Measurements from ENCODE around the gene ZNF583. TPM values are rescaled to one million over a fixed set of nuclear protein-coding genes. Genes with fewer than 3 reads are reported as not detected.

Gene ZNF583
- total and polyA plus RNA-seq, 2 of the 13 experiments (the other 11 are each of a cell fraction or from before 2014, with no cell fraction given), result 0.65 to 5.3 TPM

- peak; percentile 73 for TF ChIP-seq CTCF (CRISPR knock-in tag; IDR thresholded peaks at IDR 0.05)
- TF ChIP-seq GABPB1 (CRISPR knock-in tag; IDR thresholded peaks at IDR 0.05), result peak; percentile 91
- TF ChIP-seq GATA4 (IDR thresholded peaks at IDR 0.05; ENCODE audit: borderline replicate concordance, low read depth), result no peak
- no peak for TF ChIP-seq E2F2 (CRISPR knock-in tag; IDR thresholded peaks at IDR 0.05; ENCODE audit: borderline replicate concordance)
- TF ChIP-seq ZNF639 (CRISPR knock-in tag; conservative IDR thresholded peaks at IDR 0.05), result no peak
- no peak for TF ChIP-seq ZNF761 (CRISPR knock-in tag; conservative IDR thresholded peaks at IDR 0.05)
- TF ChIP-seq TFE3 (CRISPR knock-in tag; IDR thresholded peaks at IDR 0.05), result no peak
- no peak for TF ChIP-seq PAXIP1 (CRISPR knock-in tag; conservative IDR thresholded peaks at IDR 0.05)
- no peak for TF ChIP-seq ZNF572 (CRISPR knock-in tag; IDR thresholded peaks at IDR 0.05)
- no peak for TF ChIP-seq MED1 (CRISPR knock-in tag; IDR thresholded peaks at IDR 0.05)
- peak; percentile 70; the same call in 1 of the 2 replicates for TF ChIP-seq ARID4A (CRISPR knock-in tag; IDR thresholded peaks at IDR 0.05; ENCODE audit: borderline replicate concordance)
These were observed 10.8 kb upstream of the ZNF583 start, which contains the start of gene ZNF582 (continued) for GRCh38 chr19:56393119-56394012.

All from HepG2 (cell line).